ENCODE measurements around the gene KRT75.

KRT75 gene

DNA sequence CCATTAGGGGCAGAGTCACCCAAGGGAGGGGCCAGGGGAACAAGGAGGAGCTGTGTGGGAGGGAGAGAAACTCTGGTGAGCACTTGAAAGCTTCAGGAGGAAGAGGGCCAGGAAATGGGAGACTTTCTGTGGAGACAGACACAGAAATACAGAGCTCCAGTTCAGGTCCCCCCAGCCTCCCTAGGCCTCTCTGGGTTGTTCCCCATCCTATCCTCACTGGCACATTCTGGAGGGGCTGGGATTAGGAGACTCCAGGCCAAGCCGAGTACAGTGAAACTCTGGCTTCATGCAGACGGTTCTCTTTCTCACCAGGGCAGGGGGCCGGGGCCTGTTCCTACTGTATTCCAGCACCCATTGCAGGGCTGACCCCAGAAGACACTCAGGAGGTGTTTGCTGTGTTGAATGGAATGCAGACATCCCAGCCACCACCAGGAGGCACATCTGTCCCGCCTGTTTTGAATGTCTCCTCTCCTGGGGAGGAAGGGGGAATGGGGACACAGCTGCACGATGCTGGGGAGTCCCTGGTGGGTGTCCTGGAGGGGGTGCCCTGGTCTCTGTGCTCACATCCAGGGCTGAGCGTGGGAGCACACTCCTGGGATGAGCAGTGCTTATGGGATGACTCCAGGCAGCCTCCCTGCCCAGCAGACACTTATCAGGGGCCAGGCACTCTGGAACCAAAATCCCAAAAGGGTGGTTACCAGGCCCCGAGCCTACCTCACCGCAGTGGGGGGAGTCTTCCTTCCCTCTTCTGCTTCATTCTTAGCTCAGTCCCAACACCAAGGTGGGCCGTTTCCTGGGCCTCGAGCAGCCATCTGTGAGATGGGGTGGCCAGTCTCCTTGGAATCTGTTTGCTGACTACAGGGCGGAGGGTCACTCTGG lies 43.2 kb downstream of the KRT75 start:
- no peak for DNase-seq

DNA sequence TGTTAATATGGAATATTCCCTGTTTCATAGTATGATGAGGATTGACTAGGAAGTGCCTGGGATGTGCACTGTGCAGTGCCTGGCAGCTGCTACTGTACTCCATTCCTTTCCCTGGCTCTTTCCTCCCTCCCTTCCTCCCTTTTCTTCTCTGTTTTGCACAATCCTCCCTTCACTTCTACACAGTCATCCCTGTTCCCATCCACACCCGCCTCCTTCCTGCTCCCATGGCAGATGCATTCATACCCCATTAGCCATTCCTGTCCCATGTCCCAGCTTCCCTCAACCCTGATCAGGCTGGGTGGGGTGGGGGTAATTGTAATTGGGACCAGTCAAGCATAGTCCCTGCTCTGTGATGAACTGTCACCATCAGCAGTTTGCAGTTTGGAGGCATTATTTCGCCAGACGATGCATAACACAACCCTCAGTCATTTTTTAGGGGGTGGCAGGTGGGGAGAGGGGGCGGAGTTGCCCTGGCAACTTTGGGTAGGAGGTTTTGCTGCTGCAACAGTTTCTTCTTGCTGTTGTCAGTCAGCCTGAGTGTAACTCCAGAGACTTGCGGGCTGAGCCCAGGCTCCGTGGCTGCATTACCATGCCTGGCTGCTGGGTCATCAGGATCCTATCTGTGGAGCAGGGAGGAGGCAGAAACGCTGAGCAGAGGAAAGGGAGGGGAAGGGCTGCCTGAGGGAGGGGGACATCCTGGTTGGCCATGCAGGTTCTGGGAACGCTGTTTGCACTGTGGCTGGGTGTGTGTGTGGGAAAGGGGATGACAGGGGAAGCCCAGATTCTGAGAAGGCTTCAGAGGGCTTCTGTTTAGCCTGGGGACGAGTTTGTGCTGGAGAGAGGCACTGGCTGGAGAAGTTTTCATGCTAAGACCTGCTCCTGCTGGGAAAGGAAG lies 44.6 kb downstream of the KRT75 start:
- DNase-seq, result no peak

DNA sequence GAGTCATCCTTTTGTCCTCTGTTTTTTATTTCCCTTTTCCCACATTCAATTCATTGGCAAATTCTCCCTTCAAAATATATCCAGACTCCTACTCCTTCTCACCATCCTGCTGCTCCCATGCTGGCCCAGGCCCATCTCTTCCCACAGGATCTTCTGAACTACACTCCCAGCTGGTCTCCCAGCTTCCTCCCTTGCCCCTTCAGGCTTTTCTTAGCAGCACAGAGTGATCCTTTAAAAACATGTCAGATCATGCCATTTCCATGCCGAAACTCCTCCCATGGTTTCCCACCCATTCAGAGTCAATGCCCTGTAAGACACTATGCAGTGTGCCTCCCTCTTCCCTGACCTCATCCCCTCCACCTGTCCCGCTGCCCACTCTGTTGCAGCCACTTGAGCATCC lies 46.3 kb downstream of the KRT75 start:
- DNase-seq, result no peak

DNA sequence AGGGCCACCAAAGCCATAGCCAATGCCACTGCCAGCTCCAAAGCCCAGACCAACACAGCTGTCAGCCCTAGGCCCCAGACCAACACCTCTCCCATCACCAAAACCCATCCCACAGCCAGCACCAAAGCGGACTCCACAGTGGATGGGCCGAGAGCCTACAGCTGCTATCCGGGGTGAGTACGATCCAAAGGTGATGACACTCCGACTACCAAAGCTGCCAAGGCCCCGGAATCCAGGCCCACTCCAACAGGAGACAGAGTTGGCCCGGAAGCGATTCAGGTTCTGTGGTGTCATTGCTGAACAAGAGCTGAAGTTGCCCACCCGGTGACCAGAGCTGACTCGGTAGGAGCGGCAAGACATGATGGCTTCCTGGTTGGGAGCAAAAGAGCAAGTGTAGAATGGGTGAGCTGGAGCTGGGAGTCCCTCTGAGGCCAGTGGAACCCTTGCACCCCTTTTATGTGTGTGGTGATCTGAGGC lies 48.9 kb downstream of the KRT75 start, which contains the start of gene KRT84:
TSS of gene KRT84 (minus strand) at position 427 of the 477 bp plus-strand sequence. CDS start at position 360, 67 bp downstream.
- DNase-seq, result no peak

DNA sequence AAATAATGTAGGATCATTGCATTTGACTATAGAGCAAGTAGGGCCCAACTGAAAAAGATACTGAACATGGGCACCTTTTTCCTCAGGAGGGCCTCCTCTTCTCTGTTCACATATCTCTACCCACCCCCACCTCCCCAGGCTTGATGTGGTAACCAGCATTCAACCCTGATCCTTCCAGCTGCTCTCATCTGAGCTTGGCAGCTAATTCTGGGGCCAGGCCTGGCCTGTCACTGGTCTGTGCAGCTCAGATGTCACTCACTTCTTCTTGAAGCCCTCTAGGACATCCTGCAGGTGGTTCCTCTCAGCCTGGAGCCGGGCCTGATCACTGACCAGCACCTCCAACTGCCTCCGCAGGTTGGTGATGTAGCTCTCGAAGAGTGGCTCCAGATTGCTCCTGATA lies 50.8 kb downstream of the KRT75 start:
- no peak for DNase-seq

DNA sequence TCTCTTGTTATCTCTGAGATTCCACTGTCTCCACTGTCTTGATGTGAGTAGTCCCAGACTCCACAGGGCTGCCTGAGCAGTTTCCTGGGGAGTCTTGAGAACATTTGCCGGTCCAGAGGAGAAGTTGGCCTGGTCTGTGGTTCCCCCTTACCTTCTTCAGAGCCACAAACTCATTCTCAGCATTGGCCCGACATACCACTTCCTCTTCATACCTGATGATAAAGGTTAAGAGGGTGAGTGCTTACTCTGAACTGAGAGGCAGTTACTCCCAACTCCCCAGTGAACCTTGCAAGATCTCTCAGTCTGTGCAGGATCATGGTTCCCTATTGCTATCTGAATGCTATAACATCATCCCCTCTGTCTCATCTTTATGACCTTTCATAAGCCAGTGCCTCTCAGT lies 51.3 kb downstream of the KRT75 start:
- no peak for DNase-seq

DNA sequence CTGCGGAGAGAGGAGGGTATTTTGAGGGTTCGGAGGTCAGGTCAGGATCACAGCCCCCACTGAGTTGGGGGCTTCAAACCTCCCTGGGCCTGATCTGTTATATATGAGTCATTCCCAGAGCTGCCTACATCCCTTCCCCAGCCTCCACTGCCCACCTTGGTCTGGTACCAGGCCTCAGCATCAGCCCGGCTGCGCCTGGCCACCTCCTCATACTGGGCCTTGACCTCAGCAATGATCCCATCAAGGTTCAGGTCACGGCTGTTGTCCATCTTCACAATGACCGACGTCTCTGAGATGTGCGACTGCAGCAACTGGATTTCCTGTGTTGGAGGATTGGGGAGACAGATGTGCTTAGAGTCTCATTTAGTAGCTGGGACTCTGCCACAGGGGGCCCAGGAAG lies 53.0 kb downstream of the KRT75 start:
- DNase-seq, result no peak

DNA sequence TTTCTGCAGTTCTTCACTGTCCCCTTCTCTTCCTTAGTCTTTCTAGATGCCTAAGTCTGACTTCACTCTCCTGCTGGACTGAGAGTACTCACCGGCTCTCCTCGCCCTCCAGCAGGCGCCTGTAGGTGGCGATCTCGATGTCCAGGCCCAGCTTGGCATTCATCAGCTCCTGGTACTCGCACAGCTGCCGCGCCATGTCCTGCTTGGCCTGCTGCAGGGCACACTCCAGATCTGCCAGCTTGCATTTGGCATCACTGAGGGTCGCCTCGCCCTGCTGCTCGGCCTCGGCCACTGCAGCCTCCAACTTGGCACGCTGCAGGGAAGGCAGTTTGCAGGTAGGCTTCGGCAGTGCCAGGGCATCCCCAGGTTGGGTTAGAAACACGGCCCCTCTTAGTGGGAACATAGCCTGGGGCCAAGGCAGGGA lies 53.9 kb downstream of the KRT75 start:
- no peak for DNase-seq

DNA sequence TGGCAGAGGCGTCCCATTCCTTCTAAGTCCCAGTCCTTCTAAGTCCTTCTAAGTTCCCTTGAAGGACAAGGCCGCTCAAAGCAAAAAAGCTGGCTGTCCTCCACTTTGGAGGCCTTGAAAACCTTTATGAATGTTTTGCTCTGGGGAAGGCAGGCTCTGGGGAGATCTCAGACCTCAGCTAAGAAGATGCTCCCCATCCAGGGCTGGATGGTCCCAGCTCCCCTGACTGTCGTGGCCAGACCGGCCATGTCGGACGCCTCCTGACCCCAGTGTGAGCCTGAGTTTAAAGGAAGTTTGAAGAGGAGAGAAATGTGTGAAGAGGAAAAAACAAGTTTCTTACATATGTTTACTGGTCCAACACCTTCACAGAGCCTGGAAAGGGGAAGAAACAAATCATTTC lies 54.6 kb downstream of the KRT75 start:
- no peak for DNase-seq

DNA sequence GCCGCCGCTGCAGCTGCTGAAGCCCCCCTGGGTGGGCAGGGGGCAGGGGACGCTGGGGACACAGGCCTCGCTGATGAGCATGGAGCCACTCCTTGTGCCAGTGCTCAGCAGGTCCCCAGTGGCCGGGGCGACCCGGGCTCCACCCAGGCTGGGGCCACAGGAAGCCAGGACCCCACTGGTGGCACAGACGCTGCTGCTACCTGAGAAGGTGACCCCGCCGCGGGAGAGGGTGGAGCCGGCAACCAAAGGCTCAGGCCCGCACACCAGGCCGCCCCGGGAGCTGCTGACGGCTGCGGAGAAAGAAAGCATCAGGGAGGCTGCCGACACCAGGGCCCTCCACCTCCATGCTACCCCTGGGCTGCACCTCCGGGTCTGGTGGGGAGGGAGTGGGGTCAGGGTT lies 56.1 kb downstream of the KRT75 start:
- DNase-seq, result no peak

DNA sequence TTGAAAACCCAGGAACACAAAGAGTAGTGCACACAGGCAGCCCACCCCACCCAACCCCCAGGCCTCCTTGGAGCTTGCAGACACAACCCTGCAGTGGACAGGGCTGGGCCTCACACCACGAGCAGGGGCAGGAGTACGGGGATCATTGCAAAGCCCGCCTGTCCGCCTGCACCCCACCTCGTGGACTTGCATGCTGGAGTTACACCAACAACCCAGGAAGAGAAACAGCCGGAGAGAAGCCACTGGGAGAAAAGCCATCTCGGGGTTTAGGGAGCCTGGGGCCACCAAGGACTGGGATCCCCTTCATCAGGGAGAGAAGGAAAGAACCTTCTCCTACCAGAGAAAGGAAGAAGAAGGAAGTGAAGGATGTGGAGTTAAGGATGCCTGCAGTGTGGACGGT lies 56.9 kb downstream of the KRT75 start:
- DNase-seq, result no peak
